GM12892 (cell line): ENCODE data around the gene MTA2.

Source experiments
- POLR2A ChIP-seq: IDR thresholded peaks from 2 replicates; pipeline ENCODE4 v1.6.1; 2011; ENCODE audit warnings: low read depth, low read length, control low read depth
- POLR2AphosphoS5 ChIP-seq: IDR thresholded peaks from 2 replicates; pipeline ENCODE4 v1.6.1; 2011; ENCODE audit warnings: low read depth, low read length, control low read depth
- TAF1 ChIP-seq: IDR thresholded peaks from 2 replicates; pipeline ENCODE4 v1.6.1; 2011; ENCODE audit warnings: low read depth, mild to moderate bottlenecking, control low read depth, low read length, borderline replicate concordance

DNA sequence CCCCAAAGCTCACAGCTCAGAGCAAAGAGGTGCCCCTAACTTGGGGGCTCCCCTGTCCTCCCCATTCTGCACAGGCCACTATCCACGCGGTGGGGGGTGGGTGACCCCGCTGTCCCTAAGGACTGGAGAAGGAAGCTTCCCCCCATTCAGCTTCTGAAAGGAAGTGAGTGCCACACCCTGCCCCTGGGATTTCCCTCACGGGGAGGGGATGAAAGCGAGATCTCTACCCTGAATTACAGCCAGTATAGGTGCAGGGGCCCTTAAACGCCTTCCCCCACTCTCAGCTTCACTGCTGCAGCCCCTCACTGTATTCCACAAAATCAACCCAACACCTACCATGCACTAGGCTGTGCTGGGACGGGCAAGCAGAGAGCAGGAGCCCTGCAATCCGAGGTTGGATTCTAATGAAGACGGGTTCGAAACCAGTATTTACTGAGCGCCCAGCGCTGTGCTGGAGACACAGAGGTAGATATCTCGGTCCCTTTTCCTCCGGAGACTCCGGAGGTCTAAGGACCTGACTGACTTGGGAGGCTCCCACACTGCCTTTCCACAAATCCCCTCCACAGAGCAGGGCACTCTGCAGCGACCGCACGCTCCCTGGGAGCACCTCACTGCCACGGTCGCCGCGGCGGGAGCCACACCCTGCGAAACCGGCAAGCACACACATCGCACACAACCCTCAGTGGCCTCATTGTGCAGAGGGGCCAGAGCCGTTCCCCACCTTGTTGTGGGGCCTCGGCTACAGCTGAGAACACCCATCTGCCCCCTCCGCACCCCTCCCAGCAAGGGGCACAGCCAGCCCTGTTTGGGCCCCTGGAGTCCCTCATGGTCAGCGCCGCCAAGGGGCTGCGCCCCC is 56.9 kb downstream of the MTA2 start:
- TF ChIP-seq TAF1 (no peak), POLR2A (no peak), POLR2AphosphoS5 (no peak)
